Activated naive CD8-positive, alpha-beta T cell treated with anti-CD3 and anti-CD28 coated beads, Interleukin-2, amount 50 U/mL, for 24 hours (primary cell): ENCODE results near the gene TMSB15C.
"Not testable (repeated sequence)": the region's sequence is repeated elsewhere in the genome, so short reads cannot be mapped to it uniquely, and the experiment has no call there.

Experiments
- ATAC-seq: fragments of 150-1000 bp; cut with Tn5 transposase; one replicate; pipeline ENCODE4 v1.10.0; 2021
- DNase-seq: peaks from one replicate; pipeline ENCODE4 v3.0.0; 2021
- H3K27ac Mint-ChIP-seq: one replicate; pipeline ENCODE4 v1.8.0; 2021; ENCODE audit warnings: mild to moderate bottlenecking, mixed read lengths
- H3K27me3 Mint-ChIP-seq: one replicate; pipeline ENCODE4 v1.8.0; 2021; ENCODE audit warnings: mixed read lengths
- H3K36me3 Mint-ChIP-seq: one replicate; pipeline ENCODE4 v1.8.0; 2021; ENCODE audit warnings: low read depth, mixed read lengths
- H3K4me1 Mint-ChIP-seq: one replicate; pipeline ENCODE4 v1.8.0; 2021; ENCODE audit warnings: mixed read lengths
- H3K4me3 Mint-ChIP-seq: one replicate; pipeline ENCODE4 v1.8.0; 2021; ENCODE audit warnings: mild to moderate bottlenecking, moderate library complexity, mixed read lengths
- H3K9me3 Mint-ChIP-seq: one replicate; pipeline ENCODE4 v1.8.0; 2021; ENCODE audit warnings: mixed read lengths

Gene TMSB15C

GRCh38 chrX:104075778-104076445 lies at the start of gene TMSB15C:
TMSB15C (minus strand) TSS chrX:104076236.
- H3K36me3 Mint-ChIP-seq, H3K4me3 Mint-ChIP-seq, DNase-seq, H3K27ac Mint-ChIP-seq, H3K4me1 Mint-ChIP-seq, H3K9me3 Mint-ChIP-seq, H3K27me3 Mint-ChIP-seq: not testable (repeated sequence)
- peak; percentile 96 for ATAC-seq

- ATAC-seq = peak; percentile 91
- Mint-ChIP-seq H3K27me3 (no peaks in the 10 kb centered on the region), H3K9me3 (no peaks in the 10 kb centered on the region), H3K27ac (peak overlapping the region; percentile 79), H3K36me3 (peaks cover 3% of the 10 kb centered on the region), H3K4me1 (peaks cover 72% of the 10 kb centered on the region), H3K4me3 (peak overlapping the region; percentile 48)
- DNase-seq = no peak
Measured at GRCh38 chrX:104122829-104123228, 46.8 kb upstream of the TMSB15C start.

- H3K4me1 Mint-ChIP-seq = peaks cover 59% of the 10 kb centered on the region
- no peak overlapping the region for H3K27ac Mint-ChIP-seq
Measured at GRCh38 chrX:104118765-104119164, 42.7 kb upstream of the TMSB15C start.

GRCh38 chrX:104117759-104118158 lies 41.7 kb upstream of the TMSB15C start:
- Mint-ChIP-seq H3K4me1 (peaks cover 55% of the 10 kb centered on the region), H3K27ac (peak overlapping the region; percentile 74), H3K9me3 (no peaks in the 10 kb centered on the region), H3K27me3 (no peaks in the 10 kb centered on the region), H3K36me3 (no peaks in the 10 kb centered on the region), H3K4me3 (no peak overlapping the region)
- DNase-seq (no peak), ATAC-seq (peak; percentile 45)

More at GRCh38 chrX:104118765-104119164, 42.7 kb upstream of the TMSB15C start:
- ATAC-seq = no peak
- H3K9me3 Mint-ChIP-seq = no peaks in the 10 kb centered on the region
- H3K4me3 Mint-ChIP-seq = no peak overlapping the region
- no peak for DNase-seq
- no peaks in the 10 kb centered on the region for H3K27me3 Mint-ChIP-seq
- H3K36me3 Mint-ChIP-seq = no peaks in the 10 kb centered on the region

GRCh38 chrX:104113222-104113965 lies 37.4 kb upstream of the TMSB15C start:
- DNase-seq = peak; percentile 54
- Mint-ChIP-seq H3K4me1 (peaks cover 50% of the 10 kb centered on the region), H3K4me3 (peak overlapping the region; percentile 83), H3K27ac (peak overlapping the region; percentile 76), H3K36me3 (peaks cover 2% of the 10 kb centered on the region), H3K9me3 (no peaks in the 10 kb centered on the region), H3K27me3 (no peaks in the 10 kb centered on the region)
- peak; percentile 38 for ATAC-seq

GRCh38 chrX:104112326-104112951 lies 36.4 kb upstream of the TMSB15C start, which contains the start of gene ZCCHC18:
ZCCHC18 (plus strand) TSS chrX:104112523; CDS start chrX:104114112, 1,589 bp downstream.
- H3K36me3 Mint-ChIP-seq = peaks cover 2% of the 10 kb centered on the region
- ATAC-seq (peak; percentile 59), DNase-seq (peak; percentile 48)
- H3K4me1 Mint-ChIP-seq = peaks cover 46% of the 10 kb centered on the region
- peak within 1 kb of the TSS; percentile 83 for H3K4me3 Mint-ChIP-seq
- H3K27ac Mint-ChIP-seq = peak within 1 kb of the TSS; percentile 76
- H3K9me3 Mint-ChIP-seq = no peaks in the 10 kb centered on the region
- no peaks in the 10 kb centered on the region for H3K27me3 Mint-ChIP-seq

GRCh38 chrX:104110491-104111240 lies 34.6 kb upstream of the TMSB15C start:
- Mint-ChIP-seq H3K4me3 (peak overlapping the region; percentile 83), H3K27ac (peak overlapping the region; percentile 72)
- H3K36me3 Mint-ChIP-seq = not testable (repeated sequence)

GRCh38 chrX:104108955-104109354 lies 32.9 kb upstream of the TMSB15C start:
- Mint-ChIP-seq H3K36me3 (peaks cover 2% of the 10 kb centered on the region), H3K27ac (peak overlapping the region; percentile 2), H3K4me3 (no peak overlapping the region), H3K27me3 (no peaks in the 10 kb centered on the region), H3K9me3 (no peaks in the 10 kb centered on the region), H3K4me1 (peaks cover 41% of the 10 kb centered on the region)
- DNase-seq = no peak
- ATAC-seq = peak; percentile 21

More at GRCh38 chrX:104110491-104111240, 34.6 kb upstream of the TMSB15C start:
- H3K27me3 Mint-ChIP-seq, H3K9me3 Mint-ChIP-seq, DNase-seq: not testable (repeated sequence)
- peaks cover 43% of the 10 kb centered on the region for H3K4me1 Mint-ChIP-seq
- ATAC-seq = peak; percentile 42

- H3K27ac Mint-ChIP-seq = no peak overlapping the region
- H3K4me3 Mint-ChIP-seq = no peak overlapping the region
- DNase-seq (no peak), ATAC-seq (no peak)
- no peaks in the 10 kb centered on the region for H3K27me3 Mint-ChIP-seq
- no peaks in the 10 kb centered on the region for H3K9me3 Mint-ChIP-seq
- peaks cover 29% of the 10 kb centered on the region for H3K4me1 Mint-ChIP-seq
- H3K36me3 Mint-ChIP-seq = peaks cover 3% of the 10 kb centered on the region
Measured at GRCh38 chrX:104105330-104106262, 29.6 kb upstream of the TMSB15C start.

- peaks cover 21% of the 10 kb centered on the region for H3K4me1 Mint-ChIP-seq
- no peak overlapping the region for H3K4me3 Mint-ChIP-seq
- DNase-seq = no peak
- ATAC-seq = no peak
- no peaks in the 10 kb centered on the region for H3K27me3 Mint-ChIP-seq
- H3K36me3 Mint-ChIP-seq = peaks cover 1% of the 10 kb centered on the region
- no peaks in the 10 kb centered on the region for H3K9me3 Mint-ChIP-seq
- H3K27ac Mint-ChIP-seq = no peak overlapping the region
Measured at GRCh38 chrX:104104676-104105075, 28.6 kb upstream of the TMSB15C start.

- no peaks in the 10 kb centered on the region for H3K9me3 Mint-ChIP-seq
- no peaks in the 10 kb centered on the region for H3K27me3 Mint-ChIP-seq
- H3K4me1 Mint-ChIP-seq = no peaks in the 10 kb centered on the region
- H3K27ac Mint-ChIP-seq = no peak overlapping the region
- ATAC-seq = no peak
- no peak for DNase-seq
- H3K36me3 Mint-ChIP-seq = peaks cover 1% of the 10 kb centered on the region
- no peak overlapping the region for H3K4me3 Mint-ChIP-seq
Measured at GRCh38 chrX:104098919-104099318, 22.9 kb upstream of the TMSB15C start.

GRCh38 chrX:104098151-104098808 lies 22.2 kb upstream of the TMSB15C start:
- no peaks in the 10 kb centered on the region for H3K27me3 Mint-ChIP-seq
- no peak overlapping the region for H3K4me3 Mint-ChIP-seq
- H3K36me3 Mint-ChIP-seq = peaks cover 1% of the 10 kb centered on the region
- H3K4me1 Mint-ChIP-seq = no peaks in the 10 kb centered on the region
- ATAC-seq (no peak), DNase-seq (peak; percentile 48)
- H3K9me3 Mint-ChIP-seq = no peaks in the 10 kb centered on the region
- H3K27ac Mint-ChIP-seq = no peak overlapping the region

GRCh38 chrX:104085919-104086318 lies 9.9 kb upstream of the TMSB15C start:
- ATAC-seq (no peak), DNase-seq (no peak)
- no peak overlapping the region for H3K27ac Mint-ChIP-seq
- H3K9me3 Mint-ChIP-seq = no peaks in the 10 kb centered on the region
- no peaks in the 10 kb centered on the region for H3K36me3 Mint-ChIP-seq
- H3K27me3 Mint-ChIP-seq = peaks cover 3% of the 10 kb centered on the region
- no peak overlapping the region for H3K4me3 Mint-ChIP-seq
- no peaks in the 10 kb centered on the region for H3K4me1 Mint-ChIP-seq
